Measurements from ENCODE around the gene MTG2.

- TF ChIP-seq CTCF (IDR thresholded peaks at IDR 0.05) = no peak
- TF ChIP-seq POLR2A (IDR thresholded peaks at IDR 0.05) = no peak
Measured at GRCh38 chr20:62161347-62161746, 21.5 kb upstream of the MTG2 start.
